ENCODE measurements around the gene SUDS3.

Gene SUDS3

DNA sequence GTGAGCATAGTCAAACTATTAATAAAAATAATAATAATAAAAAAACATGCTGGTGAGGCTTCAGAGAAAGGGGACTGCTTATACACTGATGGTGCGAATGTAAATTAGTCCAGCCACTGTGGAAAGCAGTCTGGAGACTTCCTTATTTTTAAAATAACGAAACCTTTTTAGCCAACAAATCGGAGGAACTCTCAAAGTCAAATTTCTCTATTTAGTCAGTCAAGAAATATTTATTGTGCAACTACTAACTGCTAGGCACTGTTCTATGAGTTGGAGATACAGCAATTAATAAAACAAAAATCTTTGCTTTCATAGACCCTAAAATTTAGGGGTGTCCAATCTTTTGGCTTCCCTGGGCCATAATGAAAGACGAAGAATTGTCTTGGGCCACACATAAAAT lies 14.5 kb upstream of the SUDS3 start:
- Mint-ChIP-seq H3K27me3 (no peaks in the 10 kb centered on the region), H3K27ac (no peak overlapping the region), H3K36me3 (peaks cover 2% of the 10 kb centered on the region), H3K9me3 (no peaks in the 10 kb centered on the region), H3K4me1 (peaks cover 22% of the 10 kb centered on the region), H3K4me3 (no peak overlapping the region)
- CTCF ChIA-PET = no interaction called here
- DNase-seq = no peak

DNA sequence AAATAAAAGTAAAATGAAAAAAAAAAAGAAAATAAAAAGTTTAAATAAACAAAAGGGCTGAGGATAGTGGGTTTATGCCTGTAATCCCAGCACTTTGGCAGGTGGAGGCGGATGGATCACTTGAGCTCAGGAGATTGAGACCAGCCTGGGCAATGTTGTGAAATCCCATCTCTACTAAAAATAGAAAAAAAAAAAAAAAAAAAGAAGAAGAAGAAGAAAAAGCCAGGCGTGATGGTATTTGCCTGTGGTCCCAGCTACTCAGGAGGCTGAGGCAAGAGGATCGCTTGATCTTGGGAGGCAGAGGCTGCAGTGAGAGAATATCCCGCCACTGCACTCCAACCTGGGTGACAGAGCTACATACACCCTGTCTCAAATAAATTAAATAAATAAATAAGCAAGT lies 7.5 kb upstream of the SUDS3 start:
- CTCF ChIA-PET = interaction anchor here (0.7 to 1.2 kb wide), 3 partner anchors 10 to 203 kb away, joined by 3 to 6 read pairs (median 4); no protein-coding TSS in a partner anchor
- Mint-ChIP-seq H3K4me1 (peaks cover 27% of the 10 kb centered on the region), H3K27me3 (peaks cover 21% of the 10 kb centered on the region), H3K9me3 (no peaks in the 10 kb centered on the region), H3K4me3 (no peak overlapping the region), H3K36me3 (no peaks in the 10 kb centered on the region), H3K27ac (no peak overlapping the region)
- no peak for DNase-seq

GRCh38 chr12:118370601-118371000 lies 5.8 kb upstream of the SUDS3 start:
- peak overlapping the region; percentile 97 for H3K4me3 Mint-ChIP-seq
- H3K9me3 Mint-ChIP-seq = no peaks in the 10 kb centered on the region
- no peak for DNase-seq
- no peaks in the 10 kb centered on the region for H3K36me3 Mint-ChIP-seq
- H3K27me3 Mint-ChIP-seq = peaks cover 21% of the 10 kb centered on the region
- CTCF ChIA-PET = interaction anchor here (0.8 to 1.5 kb wide), 2 partner anchors 10 to 189 kb away, joined by 3 read pairs; no protein-coding TSS in a partner anchor
- no peak overlapping the region for H3K27ac Mint-ChIP-seq
- H3K4me1 Mint-ChIP-seq = peaks cover 45% of the 10 kb centered on the region

DNA sequence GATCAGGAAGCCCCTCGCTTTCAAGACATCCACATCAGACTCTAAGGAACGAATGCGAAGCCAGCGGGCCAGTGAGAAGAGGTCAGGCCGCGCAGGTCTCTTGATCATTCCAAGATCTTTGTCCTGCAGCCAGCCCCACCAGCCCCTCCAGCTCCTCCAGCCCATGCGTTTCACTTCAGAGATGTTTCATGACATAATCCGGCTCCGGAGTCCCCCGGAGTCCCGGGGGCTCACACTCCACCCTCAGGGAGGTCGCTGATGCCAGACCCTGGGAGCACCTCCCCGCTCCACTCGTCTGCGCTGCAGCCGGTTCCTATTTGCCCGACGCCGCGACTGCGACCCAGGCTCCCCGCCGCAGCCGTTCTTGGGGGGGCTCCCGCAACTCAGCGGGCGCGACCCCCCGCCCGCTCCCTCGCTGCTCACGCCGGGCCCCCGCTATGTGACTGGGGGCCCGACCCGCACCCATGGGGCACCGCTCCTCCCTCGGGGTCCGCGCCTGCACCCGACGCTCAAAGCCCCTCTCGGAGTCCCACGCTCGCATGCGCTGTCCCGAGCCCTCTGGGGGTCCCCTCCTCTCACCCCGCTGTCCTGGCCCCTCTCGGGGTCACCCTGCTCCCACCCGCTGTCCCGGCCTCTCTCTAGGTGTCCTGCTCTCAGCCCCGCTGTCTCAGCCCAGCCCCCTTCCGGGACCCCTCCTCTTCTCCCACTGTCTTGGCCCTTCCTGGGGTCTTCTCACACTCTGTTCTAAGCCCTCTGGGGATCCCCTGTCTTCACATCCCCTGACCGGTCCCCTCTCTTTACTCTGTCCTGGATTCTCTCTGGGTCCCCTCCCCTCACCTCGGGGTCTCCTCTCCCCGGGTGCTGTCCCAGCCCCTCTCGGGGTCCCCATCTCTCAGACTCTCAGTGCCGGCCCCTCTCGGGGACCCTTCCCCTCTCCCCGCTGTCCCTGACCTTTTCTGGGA lies 4.8 kb upstream of the SUDS3 start:
- peaks cover 51% of the 10 kb centered on the region for H3K4me1 Mint-ChIP-seq
- peaks cover 21% of the 10 kb centered on the region for H3K27me3 Mint-ChIP-seq
- no peaks in the 10 kb centered on the region for H3K9me3 Mint-ChIP-seq
- DNase-seq = peak; percentile 31
- peak overlapping the region; percentile 94 for H3K27ac Mint-ChIP-seq
- H3K4me3 Mint-ChIP-seq = peak overlapping the region; percentile 97
- H3K36me3 Mint-ChIP-seq = peaks cover 1% of the 10 kb centered on the region
- CTCF ChIA-PET = interaction anchor here (1.5 kb wide), 1 partner anchor 190 kb away, joined by 3 read pairs; no protein-coding TSS in a partner anchor

- peak; percentile 98 for DNase-seq
- Mint-ChIP-seq H3K27me3 (peaks cover 21% of the 10 kb centered on the region), H3K27ac (peak within 1 kb of the TSS; percentile 94), H3K4me1 (peaks cover 57% of the 10 kb centered on the region), H3K9me3 (no peaks in the 10 kb centered on the region), H3K4me3 (peak within 1 kb of the TSS; percentile 97), H3K36me3 (peaks cover 3% of the 10 kb centered on the region)
- CTCF ChIA-PET = interaction anchor here (1.0 to 1.5 kb wide), 4 partner anchors 14 to 498 kb away, joined by 3 to 11 read pairs (median 5); no protein-coding TSS in a partner anchor
Observed at GRCh38 chr12:118372541-118373495, 3.5 kb upstream of the SUDS3 start, which contains the start of gene TAOK3. TSS of gene TAOK3 (minus strand) at chr12:118372907. CDS start at chr12:118255567, 117,340 bp downstream.

- H3K27me3 Mint-ChIP-seq = peaks cover 21% of the 10 kb centered on the region
- H3K27ac Mint-ChIP-seq = peak overlapping the region; percentile 94
- DNase-seq = no peak
- H3K9me3 Mint-ChIP-seq = no peaks in the 10 kb centered on the region
- peak overlapping the region; percentile 97 for H3K4me3 Mint-ChIP-seq
- CTCF ChIA-PET = interaction anchor here (1.0 to 1.5 kb wide), 5 partner anchors 15 to 498 kb away, joined by 3 to 11 read pairs (median 5); no protein-coding TSS in a partner anchor
- peaks cover 61% of the 10 kb centered on the region for H3K4me1 Mint-ChIP-seq
- H3K36me3 Mint-ChIP-seq = peaks cover 3% of the 10 kb centered on the region
Observed at GRCh38 chr12:118373616-118374015, 2.7 kb upstream of the SUDS3 start.

GRCh38 chr12:118374126-118374725 lies 2.1 kb upstream of the SUDS3 start:
- H3K4me1 Mint-ChIP-seq = peaks cover 61% of the 10 kb centered on the region
- H3K27ac Mint-ChIP-seq = peak overlapping the region; percentile 94
- peak overlapping the region; percentile 97 for H3K4me3 Mint-ChIP-seq
- H3K27me3 Mint-ChIP-seq = peaks cover 21% of the 10 kb centered on the region
- CTCF ChIA-PET = interaction anchor here (0.7 to 1.5 kb wide), 5 partner anchors 16 to 253 kb away, joined by 3 to 11 read pairs (median 3); no protein-coding TSS in a partner anchor
- H3K9me3 Mint-ChIP-seq = no peaks in the 10 kb centered on the region
- DNase-seq = no peak
- peaks cover 3% of the 10 kb centered on the region for H3K36me3 Mint-ChIP-seq

GRCh38 chr12:118374909-118375308 lies 1.4 kb upstream of the SUDS3 start:
- Mint-ChIP-seq H3K4me1 (peaks cover 61% of the 10 kb centered on the region), H3K4me3 (peak overlapping the region; percentile 44), H3K27ac (no peak overlapping the region), H3K9me3 (no peaks in the 10 kb centered on the region), H3K27me3 (peaks cover 21% of the 10 kb centered on the region), H3K36me3 (peaks cover 5% of the 10 kb centered on the region)
- CTCF ChIA-PET = interaction anchor here (0.7 to 4.1 kb wide), 8 partner anchors 17 to 500 kb away, joined by 3 to 75 read pairs (median 14); no protein-coding TSS in a partner anchor
- no peak for DNase-seq

DNA sequence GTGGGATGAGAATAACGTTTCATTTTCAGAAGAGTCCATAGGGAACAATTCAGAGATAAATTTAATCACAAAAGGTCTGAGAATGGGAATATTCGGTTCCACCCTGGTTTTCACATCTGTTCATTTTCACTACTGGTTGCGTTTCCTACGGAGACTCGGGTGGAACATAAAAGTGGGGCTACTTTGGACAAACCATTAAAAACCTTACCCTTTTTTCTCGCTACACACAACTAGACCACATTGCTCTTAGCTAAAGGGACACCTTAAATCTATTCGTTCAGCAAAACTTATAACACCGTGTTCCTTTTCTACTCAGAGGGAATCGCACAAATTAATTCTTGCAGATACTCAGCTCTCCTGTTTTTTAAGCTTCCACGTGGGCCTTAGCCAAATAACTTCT lies 1.0 kb upstream of the SUDS3 start:
- Mint-ChIP-seq H3K4me3 (peak overlapping the region; percentile 96), H3K4me1 (peaks cover 60% of the 10 kb centered on the region), H3K9me3 (no peaks in the 10 kb centered on the region), H3K27me3 (peaks cover 21% of the 10 kb centered on the region), H3K27ac (peak overlapping the region; percentile 98), H3K36me3 (peaks cover 10% of the 10 kb centered on the region)
- no peak for DNase-seq
- CTCF ChIA-PET = interaction anchor here (0.8 to 4.1 kb wide), 21 partner anchors 17 to 500 kb away, joined by 3 to 75 read pairs (median 7); partner anchors contain the start of gene PEBP1

- Mint-ChIP-seq H3K36me3 (peaks cover 18% of the 10 kb centered on the region), H3K4me1 (peaks cover 45% of the 10 kb centered on the region), H3K27me3 (peaks cover 5% of the 10 kb centered on the region), H3K27ac (peak overlapping the region; percentile 94), H3K9me3 (no peaks in the 10 kb centered on the region), H3K4me3 (peak overlapping the region; percentile 96)
- CTCF ChIA-PET = interaction anchor here (0.7 to 4.1 kb wide), 19 partner anchors 13 to 1170 kb away, joined by 3 to 75 read pairs (median 7); partner anchors contain the start of gene PEBP1
- DNase-seq = peak; percentile 24
Observed at GRCh38 chr12:118377021-118377883, 897 bp downstream of the SUDS3 start.

DNA sequence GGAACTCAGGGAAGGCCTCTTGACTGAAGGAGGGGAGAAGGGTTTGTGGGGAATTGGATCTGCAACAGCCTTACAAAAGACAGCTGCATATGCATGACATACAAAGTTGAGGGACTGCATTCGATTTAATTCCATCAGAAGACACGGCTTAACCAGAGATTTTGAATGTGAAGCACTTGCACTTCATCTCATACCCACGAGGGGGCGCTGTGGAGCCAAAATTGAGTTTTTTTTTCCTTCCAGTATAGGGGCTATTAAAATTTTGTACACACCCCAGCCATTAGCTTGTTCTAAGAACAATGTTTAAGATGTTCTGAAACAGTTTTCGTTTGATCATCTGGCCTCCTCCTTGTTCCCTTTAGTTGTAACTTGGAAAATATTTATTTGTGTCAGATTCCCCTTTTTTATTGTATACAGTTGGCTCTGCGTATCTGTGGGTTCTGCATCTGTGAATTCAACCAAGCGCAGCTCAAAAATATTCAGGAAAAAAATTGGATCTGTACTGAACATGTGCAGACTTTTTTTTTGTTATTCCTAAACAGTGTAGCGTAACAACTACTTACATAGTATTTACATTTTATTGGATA lies 1.6 kb downstream of the SUDS3 start:
- peak; percentile 82 for DNase-seq
- H3K36me3 Mint-ChIP-seq = peaks cover 18% of the 10 kb centered on the region
- peaks cover 43% of the 10 kb centered on the region for H3K4me1 Mint-ChIP-seq
- H3K27ac Mint-ChIP-seq = peak overlapping the region; percentile 94
- peak overlapping the region; percentile 96 for H3K4me3 Mint-ChIP-seq
- H3K27me3 Mint-ChIP-seq = no peaks in the 10 kb centered on the region
- no peaks in the 10 kb centered on the region for H3K9me3 Mint-ChIP-seq
- CTCF ChIA-PET = interaction anchor here (0.7 to 4.1 kb wide), 12 partner anchors 13 to 1169 kb away, joined by 3 to 75 read pairs (median 3); no protein-coding TSS in a partner anchor

DNA sequence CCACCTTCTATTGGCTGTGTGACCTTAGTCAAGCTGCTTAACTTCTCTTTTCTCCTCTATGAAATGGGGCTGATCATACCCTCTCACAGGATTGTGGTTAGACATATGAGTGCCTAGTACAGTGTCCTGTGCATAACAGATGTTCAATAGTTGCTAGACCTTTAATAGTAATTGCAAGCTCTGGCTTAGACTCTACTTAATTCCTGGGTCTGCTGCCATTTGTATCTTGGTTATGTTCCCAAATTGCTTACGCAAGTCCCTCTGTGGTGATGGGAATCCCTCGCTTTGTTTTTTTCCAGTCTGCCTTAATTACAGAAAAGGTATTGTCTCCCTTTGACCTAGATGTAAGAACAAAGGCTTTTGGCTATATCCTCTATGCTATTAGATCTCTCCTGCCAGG lies 15.1 kb downstream of the SUDS3 start:
- H3K4me3 Mint-ChIP-seq = no peak overlapping the region
- H3K4me1 Mint-ChIP-seq = no peaks in the 10 kb centered on the region
- no peak overlapping the region for H3K27ac Mint-ChIP-seq
- CTCF ChIA-PET = interaction anchor here (1.7 to 2.5 kb wide), 2 partner anchors 13 to 207 kb away, joined by 3 to 6 read pairs; no protein-coding TSS in a partner anchor
- peaks cover 41% of the 10 kb centered on the region for H3K36me3 Mint-ChIP-seq
- H3K27me3 Mint-ChIP-seq = no peaks in the 10 kb centered on the region
- DNase-seq = no peak
- H3K9me3 Mint-ChIP-seq = no peaks in the 10 kb centered on the region

Data from activated naive CD4-positive, alpha-beta T cell treated with anti-CD3 and anti-CD28 coated beads, Interleukin-2, amount 10 ng/mL, durations not matched to agents 7 days and 5 days (primary cell).